CD4-positive, alpha-beta T cell (primary cell): ENCODE data around the gene FNIP2. TPM values are rescaled to one million over a fixed set of nuclear protein-coding genes. Genes with fewer than 3 reads are reported as not detected.

Experiments
- ATAC-seq: fragments of 200-7000 bp; cut with Tn5 transposase; one replicate; pipeline ENCODE4 v1.10.0; 2022; ENCODE audit warnings: mild to moderate bottlenecking; ENCODE audit not compliant: poor library complexity
- CTCF ChIA-PET: fragments of 350-600 bp; sonication (Branson Sonifier 250); formaldehyde crosslinking; loops from one replicate; lab custom pipeline; 2021; ENCODE audit warnings: antibody characterized with exemption, inconsistent platforms; lab: Charles Lee
- POLR2A ChIA-PET: fragments of 350-600 bp; sonication (Branson Sonifier 250); formaldehyde crosslinking; loops from one replicate; lab custom pipeline; 2021; ENCODE audit warnings: antibody characterized with exemption, inconsistent platforms; lab: Charles Lee
- DNase-seq, 14 experiments: peaks; one replicate each; pipeline ENCODE4 v3.0.0-alpha.2; 2013 to 2020; ENCODE audit warnings: mixed read lengths in 2 of 14
- H3K27ac ChIP-seq, 2 donors: one replicate each; pipeline versions ENCODE4 v1.5.1 to v1.7.0; 2013; ENCODE audit warnings: low read length in 2 of 2, low read depth in 1 of 2, mild to moderate bottlenecking in 1 of 2
- H3K27me3 ChIP-seq, 2 experiments: 1 replicate in 1 of 2; 2 replicates in 1 of 2; pipeline versions ENCODE4 v1.6.1 to v1.7.0; 2013; ENCODE audit warnings: low read length in 2 of 2, control low read depth in 1 of 2, mild to moderate bottlenecking in 1 of 2, moderate library complexity in 1 of 2; ENCODE audit not compliant: insufficient read depth in 2 of 2, control insufficient read depth in 1 of 2
- H3K36me3 ChIP-seq: one replicate; pipeline ENCODE4 v1.6.1; 2013; ENCODE audit warnings: low read length, control low read depth; ENCODE audit not compliant: insufficient read depth
- H3K4me1 ChIP-seq: one replicate; pipeline ENCODE4 v1.6.1; 2013; ENCODE audit warnings: low read length, control low read depth; ENCODE audit not compliant: insufficient read depth
- H3K4me3 ChIP-seq: one replicate; pipeline ENCODE4 v1.5.1; 2013; ENCODE audit warnings: mild to moderate bottlenecking, low read length, moderate library complexity
- H3K9me3 ChIP-seq, 2 experiments: 1 replicate in 1 of 2; 2 replicates in 1 of 2; pipeline versions ENCODE4 v1.6.1 to v1.7.0; 2013; ENCODE audit warnings: low read length in 2 of 2, mild to moderate bottlenecking in 2 of 2, control low read depth in 1 of 2, moderate library complexity in 1 of 2; ENCODE audit not compliant: control insufficient read depth in 1 of 2, insufficient read depth in 1 of 2
- H3K27ac Mint-ChIP-seq: one replicate; pipeline ENCODE4 v1.8.0; 2020; ENCODE audit warnings: mixed read lengths
- H3K27me3 Mint-ChIP-seq: one replicate; pipeline ENCODE4 v1.8.0; 2021; ENCODE audit warnings: mixed read lengths
- H3K36me3 Mint-ChIP-seq: one replicate; pipeline ENCODE4 v1.8.0; 2021; ENCODE audit warnings: low read depth, mixed read lengths
- H3K4me1 Mint-ChIP-seq: one replicate; pipeline ENCODE4 v1.8.0; 2021; ENCODE audit warnings: low read depth, mixed read lengths
- H3K4me3 Mint-ChIP-seq: one replicate; pipeline ENCODE4 v1.8.0; 2020; ENCODE audit warnings: mild to moderate bottlenecking, mixed read lengths
- H3K9me3 Mint-ChIP-seq: one replicate; pipeline ENCODE4 v1.8.0; 2020; ENCODE audit warnings: mixed read lengths
- intact Hi-C, 2 experiments: fragments of 100-400 bp; cut with DNase I in 1 of 2; cut with micrococcal nuclease in 1 of 2; formaldehyde crosslinking; loops; one replicate each; pipeline versions ENCODE4 v1.15.1 to v1.9.0; 2023 to 2025; cut with DNase I, micrococcal nuclease
- total RNA-seq, 174 experiments: library from RNA in 2 of 174; stranded (reverse) in 2 of 174; gene quantifications; one replicate each; pipeline ENCODE4 v1.2.3 and lab custom pipeline; 2021 to 2026
- TF ChIP-seq, protein P1 (sequence below): fragments of 200-600 bp; IDR thresholded peaks from one replicate; pipeline ENCODE4 v1.8.0; 2022; ENCODE audit warnings: antibody characterized with exemption, mild to moderate bottlenecking

Gene FNIP2
- total RNA-seq, 2 experiments from 2014 or later = 7.5 to 7.7 TPM

DNA sequence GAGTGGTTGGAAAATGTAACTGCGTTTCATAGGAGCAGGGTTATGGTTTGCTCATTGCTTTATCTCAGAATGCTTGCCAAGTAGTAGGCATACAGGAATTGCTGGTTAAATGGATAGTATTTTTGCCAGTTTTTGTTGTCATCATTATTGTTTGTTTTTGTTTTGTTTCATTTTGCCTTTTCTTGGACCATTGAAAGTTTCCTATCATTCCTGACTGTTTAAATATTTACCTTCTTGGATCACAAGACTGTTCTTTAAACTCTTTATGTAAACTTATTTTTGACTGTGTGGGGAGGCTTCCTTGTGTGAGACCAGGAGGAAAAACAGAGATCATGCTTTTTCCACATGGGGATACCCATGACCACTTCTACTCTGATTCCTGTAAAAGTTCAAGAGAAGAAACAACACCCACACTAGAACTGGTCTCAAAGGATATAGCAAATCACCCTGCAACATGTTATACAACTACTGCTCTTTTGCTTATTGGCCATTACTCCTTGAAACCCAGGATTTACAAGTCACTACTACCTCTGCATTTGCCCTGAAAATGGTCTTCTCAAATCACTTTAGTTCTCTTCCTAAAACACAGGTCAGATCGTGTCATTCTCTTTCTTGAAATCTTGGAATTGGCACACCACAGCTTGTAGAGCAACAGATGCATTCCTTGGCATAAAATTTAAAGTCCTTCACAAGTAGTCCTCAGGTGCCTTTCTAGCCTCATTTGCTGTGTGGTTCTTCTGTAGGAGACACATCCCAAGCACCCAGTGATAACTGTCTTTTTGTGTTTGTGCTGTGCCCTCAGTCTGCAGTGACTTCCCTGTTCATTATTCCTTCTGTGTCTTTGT lies 51.3 kb downstream of the FNIP2 start:
- intact Hi-C loops = no loop called here
- H3K36me3 ChIP-seq = no peaks in the 10 kb centered on the region
- H3K27me3 ChIP-seq = no peaks in the 10 kb centered on the region
- Mint-ChIP-seq H3K9me3 (no peaks in the 10 kb centered on the region), H3K27ac (no peak overlapping the region), H3K27me3 (no peaks in the 10 kb centered on the region), H3K4me3 (no peak overlapping the region), H3K4me1 (peaks cover 41% of the 10 kb centered on the region), H3K36me3 (no peaks in the 10 kb centered on the region)
- H3K4me3 ChIP-seq = no peak overlapping the region
- ATAC-seq (no peak), DNase-seq (no peak)
- CTCF ChIA-PET = interaction anchor here (1.8 kb wide), 1 partner anchor 10 kb away, joined by 5 read pairs; no protein-coding TSS in a partner anchor
- no peak overlapping the region for H3K27ac ChIP-seq
- H3K9me3 ChIP-seq = peaks cover 0 to 4% of the 10 kb centered on the region in 2 experiments
- H3K4me1 ChIP-seq = no peaks in the 10 kb centered on the region
- POLR2A ChIA-PET = no interaction called here
- TF ChIP-seq, protein P1, sequence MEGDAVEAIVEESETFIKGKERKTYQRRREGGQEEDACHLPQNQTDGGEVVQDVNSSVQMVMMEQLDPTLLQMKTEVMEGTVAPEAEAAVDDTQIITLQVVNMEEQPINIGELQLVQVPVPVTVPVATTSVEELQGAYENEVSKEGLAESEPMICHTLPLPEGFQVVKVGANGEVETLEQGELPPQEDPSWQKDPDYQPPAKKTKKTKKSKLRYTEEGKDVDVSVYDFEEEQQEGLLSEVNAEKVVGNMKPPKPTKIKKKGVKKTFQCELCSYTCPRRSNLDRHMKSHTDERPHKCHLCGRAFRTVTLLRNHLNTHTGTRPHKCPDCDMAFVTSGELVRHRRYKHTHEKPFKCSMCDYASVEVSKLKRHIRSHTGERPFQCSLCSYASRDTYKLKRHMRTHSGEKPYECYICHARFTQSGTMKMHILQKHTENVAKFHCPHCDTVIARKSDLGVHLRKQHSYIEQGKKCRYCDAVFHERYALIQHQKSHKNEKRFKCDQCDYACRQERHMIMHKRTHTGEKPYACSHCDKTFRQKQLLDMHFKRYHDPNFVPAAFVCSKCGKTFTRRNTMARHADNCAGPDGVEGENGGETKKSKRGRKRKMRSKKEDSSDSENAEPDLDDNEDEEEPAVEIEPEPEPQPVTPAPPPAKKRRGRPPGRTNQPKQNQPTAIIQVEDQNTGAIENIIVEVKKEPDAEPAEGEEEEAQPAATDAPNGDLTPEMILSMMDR = no peak

DNA sequence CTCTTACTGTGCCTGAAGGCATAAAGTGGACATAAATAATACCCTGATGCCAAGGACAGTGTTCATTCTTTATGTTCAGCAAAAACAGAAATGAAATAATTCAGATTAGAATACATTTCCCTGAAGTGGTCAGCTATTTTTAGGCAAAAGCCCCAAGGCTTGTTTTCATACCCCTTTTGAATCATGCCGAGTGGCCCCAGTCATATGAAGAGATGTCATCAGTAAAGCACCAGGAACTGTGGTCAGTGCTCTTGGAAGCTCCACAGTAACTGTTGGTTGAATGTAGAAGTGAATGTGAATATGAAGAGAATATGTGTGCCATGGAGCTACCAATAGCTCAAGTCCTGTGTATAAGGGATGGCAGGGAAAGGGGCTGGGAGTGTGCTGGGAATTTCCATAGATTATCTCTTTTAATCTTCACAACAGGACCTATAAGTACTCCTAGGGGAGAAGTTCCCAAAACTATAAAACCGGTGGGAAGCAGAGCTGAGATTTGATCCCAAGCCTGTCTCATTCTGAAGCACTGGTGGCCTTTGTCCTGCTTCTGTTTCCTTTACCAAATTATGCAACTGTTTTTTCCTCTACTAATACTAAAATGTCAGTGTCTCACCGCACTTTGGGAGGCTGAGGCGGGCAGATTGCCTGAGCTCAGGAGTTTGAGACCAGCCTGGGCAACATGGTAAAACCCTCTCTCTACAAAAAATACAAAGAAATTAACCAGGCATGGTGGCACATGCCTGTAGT lies 52.6 kb downstream of the FNIP2 start:
- H3K36me3 Mint-ChIP-seq = no peaks in the 10 kb centered on the region
- no peaks in the 10 kb centered on the region for H3K27me3 Mint-ChIP-seq
- no peak overlapping the region for H3K27ac Mint-ChIP-seq
- intact Hi-C loops = no loop called here
- H3K4me3 ChIP-seq = no peak overlapping the region
- H3K4me3 Mint-ChIP-seq = no peak overlapping the region
- H3K27me3 ChIP-seq = no peaks in the 10 kb centered on the region
- TF ChIP-seq, protein P1 = no peak
- H3K4me1 Mint-ChIP-seq = peaks cover 53% of the 10 kb centered on the region
- ATAC-seq (no peak), DNase-seq (peak in 2 of 14 experiments; percentile 25 to 44)
- no peaks in the 10 kb centered on the region for H3K9me3 Mint-ChIP-seq
- no peaks in the 10 kb centered on the region for H3K36me3 ChIP-seq
- ChIA-PET CTCF (no interaction called here), POLR2A (no interaction called here)
- no peak overlapping the region for H3K27ac ChIP-seq
- peaks cover 7% of the 10 kb centered on the region for H3K4me1 ChIP-seq
- H3K9me3 ChIP-seq = no peaks in the 10 kb centered on the region

DNA sequence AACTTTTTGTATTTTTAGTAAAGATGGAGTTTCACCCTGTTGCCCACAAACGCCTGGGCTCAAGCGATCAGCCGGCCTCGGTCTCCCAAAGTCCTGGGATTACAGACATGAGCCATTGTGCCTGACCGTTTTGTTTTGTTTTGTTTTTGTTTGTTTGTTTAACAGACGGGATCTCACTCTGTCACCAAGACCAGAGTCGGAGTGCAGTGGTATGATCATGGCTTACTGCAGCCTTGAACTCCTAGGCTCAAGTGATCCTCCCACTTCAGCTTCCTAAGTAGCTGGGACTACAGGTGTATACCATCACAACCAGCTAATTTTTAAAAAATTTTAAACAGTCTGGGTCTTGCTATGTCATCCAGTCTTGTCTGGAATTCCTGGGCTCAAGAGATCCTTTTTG lies 53.5 kb downstream of the FNIP2 start:
- no peak for ATAC-seq
- Histone ChIP-seq H3K9me3 (no peaks in the 10 kb centered on the region), H3K36me3 (no peaks in the 10 kb centered on the region), H3K27ac (no peak overlapping the region), H3K4me1 (peaks cover 16% of the 10 kb centered on the region), H3K4me3 (no peak overlapping the region), H3K27me3 (no peaks in the 10 kb centered on the region)
- H3K9me3 Mint-ChIP-seq = no peaks in the 10 kb centered on the region
- no peaks in the 10 kb centered on the region for H3K27me3 Mint-ChIP-seq
- no peaks in the 10 kb centered on the region for H3K36me3 Mint-ChIP-seq
- TF ChIP-seq, protein P1 = no peak
- ChIA-PET CTCF (interaction anchor here (0.8 kb wide), 1 partner anchor 9 kb away, joined by 4 read pairs; no protein-coding TSS in a partner anchor), POLR2A (no interaction called here)
- intact Hi-C loops = no loop called here
- no peak for DNase-seq
- H3K27ac Mint-ChIP-seq = no peak overlapping the region
- peaks cover 57% of the 10 kb centered on the region for H3K4me1 Mint-ChIP-seq
- H3K4me3 Mint-ChIP-seq = no peak overlapping the region
